ENCODE data around the gene ANKS1B.

DNA sequence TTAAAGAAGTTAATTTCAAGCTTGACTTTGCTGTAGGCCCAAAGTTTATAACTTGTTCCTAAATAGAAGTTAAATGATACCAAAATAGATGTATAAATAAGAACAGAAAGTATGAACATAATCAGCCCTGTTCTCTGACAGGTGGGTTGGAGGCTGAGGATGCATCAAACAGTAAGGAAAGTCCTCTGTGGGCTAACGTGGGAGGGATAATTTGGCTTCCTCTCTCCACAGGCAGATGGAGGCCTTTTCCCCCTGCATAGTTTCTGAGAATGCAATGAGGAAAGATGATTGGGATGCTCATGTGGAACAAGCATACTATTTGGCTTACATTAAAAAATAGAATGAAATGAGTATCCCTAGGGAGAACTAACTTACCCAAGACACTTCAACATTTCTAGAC lies 280.7 kb downstream of the ANKS1B start:
- TF ChIP-seq POLR2A (IDR thresholded peaks at IDR 0.05): no peak
- TF ChIP-seq, protein P1, sequence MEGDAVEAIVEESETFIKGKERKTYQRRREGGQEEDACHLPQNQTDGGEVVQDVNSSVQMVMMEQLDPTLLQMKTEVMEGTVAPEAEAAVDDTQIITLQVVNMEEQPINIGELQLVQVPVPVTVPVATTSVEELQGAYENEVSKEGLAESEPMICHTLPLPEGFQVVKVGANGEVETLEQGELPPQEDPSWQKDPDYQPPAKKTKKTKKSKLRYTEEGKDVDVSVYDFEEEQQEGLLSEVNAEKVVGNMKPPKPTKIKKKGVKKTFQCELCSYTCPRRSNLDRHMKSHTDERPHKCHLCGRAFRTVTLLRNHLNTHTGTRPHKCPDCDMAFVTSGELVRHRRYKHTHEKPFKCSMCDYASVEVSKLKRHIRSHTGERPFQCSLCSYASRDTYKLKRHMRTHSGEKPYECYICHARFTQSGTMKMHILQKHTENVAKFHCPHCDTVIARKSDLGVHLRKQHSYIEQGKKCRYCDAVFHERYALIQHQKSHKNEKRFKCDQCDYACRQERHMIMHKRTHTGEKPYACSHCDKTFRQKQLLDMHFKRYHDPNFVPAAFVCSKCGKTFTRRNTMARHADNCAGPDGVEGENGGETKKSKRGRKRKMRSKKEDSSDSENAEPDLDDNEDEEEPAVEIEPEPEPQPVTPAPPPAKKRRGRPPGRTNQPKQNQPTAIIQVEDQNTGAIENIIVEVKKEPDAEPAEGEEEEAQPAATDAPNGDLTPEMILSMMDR (IDR thresholded peaks at IDR 0.05): no peak
- TF ChIP-seq POLR2AphosphoS5 (IDR thresholded peaks at IDR 0.05): no peak
- TF ChIP-seq EP300 (IDR thresholded peaks at IDR 0.05): no peak
